GM23338 (cell line): Measurements from ENCODE around the gene FICD.

Experiments
- CREB1 ChIP-seq: fragments of 250-450 bp; sonication (Bioruptor Pico); IDR thresholded peaks from 2 replicates; pipeline ENCODE4 v1.5.0; 2020; ENCODE audit warnings: low read depth, mild to moderate bottlenecking, moderate library complexity
- ETS1 ChIP-seq: IDR thresholded peaks from 2 replicates; pipeline ENCODE4 v1.6.1; 2016; ENCODE audit warnings: antibody characterized with exemption
- EZH2 ChIP-seq: fragments of 200-600 bp; sonication (generic); IDR thresholded peaks from one replicate; pipeline ENCODE4 v1.8.0; 2017; ENCODE audit warnings: antibody characterized with exemption, mild to moderate bottlenecking, low read depth; ENCODE audit not compliant: unreplicated experiment
- EZH2phosphoT487 ChIP-seq: fragments of 200-600 bp; sonication (generic); IDR thresholded peaks from one replicate; pipeline ENCODE4 v1.8.1; 2018; ENCODE audit warnings: antibody characterized with exemption; ENCODE audit not compliant: unreplicated experiment
- JUNB ChIP-seq: IDR thresholded peaks from one replicate; pipeline ENCODE4 v1.6.1; 2016; ENCODE audit warnings: antibody characterized with exemption; ENCODE audit not compliant: unreplicated experiment
- NANOG ChIP-seq: IDR thresholded peaks from 2 replicates; pipeline ENCODE4 v1.6.1; 2016; ENCODE audit warnings: antibody characterized with exemption, borderline replicate concordance
- POLR2AphosphoS5 ChIP-seq: IDR thresholded peaks from 2 replicates; pipeline ENCODE4 v1.6.1; 2016; ENCODE audit warnings: antibody characterized with exemption, low read depth
- STAT1 ChIP-seq: IDR thresholded peaks from one replicate; pipeline ENCODE4 v1.6.1; 2016; ENCODE audit warnings: antibody characterized with exemption; ENCODE audit not compliant: unreplicated experiment
- ZNF114 ChIP-seq: fragments of 250-450 bp; sonication (Bioruptor Pico); IDR thresholded peaks from 2 replicates; pipeline ENCODE4 v1.5.0; 2020; ENCODE audit warnings: mild to moderate bottlenecking, moderate library complexity
- ZNF331 ChIP-seq: fragments of 250-450 bp; sonication (Bioruptor Pico); IDR thresholded peaks from 2 replicates; pipeline ENCODE4 v1.5.0; 2020; ENCODE audit warnings: low read depth, mild to moderate bottlenecking, moderate library complexity
- TF ChIP-seq, protein P1 (sequence below), 2 experiments: fragments of 200-600 bp in 1 of 2; sonication (generic) in 1 of 2; conservative IDR thresholded peaks; 2 replicates each; pipeline versions ENCODE4 v1.5.1 to v1.6.1; 2016 to 2017; ENCODE audit warnings: antibody characterized with exemption in 2 of 2, low read depth in 2 of 2, mild to moderate bottlenecking in 2 of 2, moderate library complexity in 1 of 2
- TF ChIP-seq, protein P2 (sequence below): IDR thresholded peaks from one replicate; pipeline ENCODE4 v1.6.1; 2018; ENCODE audit warnings: antibody characterized with exemption; ENCODE audit not compliant: unreplicated experiment

- TF ChIP-seq EZH2 (no peak), EZH2phosphoT487 (no peak), POLR2AphosphoS5 (no peak), JUNB (no peak), STAT1 (no peak), CREB1 (no peak), ETS1 (no peak), ZNF331 (CRISPR knock-in tag) (no peak), NANOG (no peak), ZNF114 (CRISPR knock-in tag) (no peak)
- TF ChIP-seq, protein P1, sequence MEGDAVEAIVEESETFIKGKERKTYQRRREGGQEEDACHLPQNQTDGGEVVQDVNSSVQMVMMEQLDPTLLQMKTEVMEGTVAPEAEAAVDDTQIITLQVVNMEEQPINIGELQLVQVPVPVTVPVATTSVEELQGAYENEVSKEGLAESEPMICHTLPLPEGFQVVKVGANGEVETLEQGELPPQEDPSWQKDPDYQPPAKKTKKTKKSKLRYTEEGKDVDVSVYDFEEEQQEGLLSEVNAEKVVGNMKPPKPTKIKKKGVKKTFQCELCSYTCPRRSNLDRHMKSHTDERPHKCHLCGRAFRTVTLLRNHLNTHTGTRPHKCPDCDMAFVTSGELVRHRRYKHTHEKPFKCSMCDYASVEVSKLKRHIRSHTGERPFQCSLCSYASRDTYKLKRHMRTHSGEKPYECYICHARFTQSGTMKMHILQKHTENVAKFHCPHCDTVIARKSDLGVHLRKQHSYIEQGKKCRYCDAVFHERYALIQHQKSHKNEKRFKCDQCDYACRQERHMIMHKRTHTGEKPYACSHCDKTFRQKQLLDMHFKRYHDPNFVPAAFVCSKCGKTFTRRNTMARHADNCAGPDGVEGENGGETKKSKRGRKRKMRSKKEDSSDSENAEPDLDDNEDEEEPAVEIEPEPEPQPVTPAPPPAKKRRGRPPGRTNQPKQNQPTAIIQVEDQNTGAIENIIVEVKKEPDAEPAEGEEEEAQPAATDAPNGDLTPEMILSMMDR (conservative IDR thresholded peaks at IDR 0.05; ENCODE audit: low read depth in 2 of 2) = 0 out of 4 replicates have a peak, but pooled peaks of 1 of the 2 experiments have one; percentile 12
- TF ChIP-seq, protein P2, sequence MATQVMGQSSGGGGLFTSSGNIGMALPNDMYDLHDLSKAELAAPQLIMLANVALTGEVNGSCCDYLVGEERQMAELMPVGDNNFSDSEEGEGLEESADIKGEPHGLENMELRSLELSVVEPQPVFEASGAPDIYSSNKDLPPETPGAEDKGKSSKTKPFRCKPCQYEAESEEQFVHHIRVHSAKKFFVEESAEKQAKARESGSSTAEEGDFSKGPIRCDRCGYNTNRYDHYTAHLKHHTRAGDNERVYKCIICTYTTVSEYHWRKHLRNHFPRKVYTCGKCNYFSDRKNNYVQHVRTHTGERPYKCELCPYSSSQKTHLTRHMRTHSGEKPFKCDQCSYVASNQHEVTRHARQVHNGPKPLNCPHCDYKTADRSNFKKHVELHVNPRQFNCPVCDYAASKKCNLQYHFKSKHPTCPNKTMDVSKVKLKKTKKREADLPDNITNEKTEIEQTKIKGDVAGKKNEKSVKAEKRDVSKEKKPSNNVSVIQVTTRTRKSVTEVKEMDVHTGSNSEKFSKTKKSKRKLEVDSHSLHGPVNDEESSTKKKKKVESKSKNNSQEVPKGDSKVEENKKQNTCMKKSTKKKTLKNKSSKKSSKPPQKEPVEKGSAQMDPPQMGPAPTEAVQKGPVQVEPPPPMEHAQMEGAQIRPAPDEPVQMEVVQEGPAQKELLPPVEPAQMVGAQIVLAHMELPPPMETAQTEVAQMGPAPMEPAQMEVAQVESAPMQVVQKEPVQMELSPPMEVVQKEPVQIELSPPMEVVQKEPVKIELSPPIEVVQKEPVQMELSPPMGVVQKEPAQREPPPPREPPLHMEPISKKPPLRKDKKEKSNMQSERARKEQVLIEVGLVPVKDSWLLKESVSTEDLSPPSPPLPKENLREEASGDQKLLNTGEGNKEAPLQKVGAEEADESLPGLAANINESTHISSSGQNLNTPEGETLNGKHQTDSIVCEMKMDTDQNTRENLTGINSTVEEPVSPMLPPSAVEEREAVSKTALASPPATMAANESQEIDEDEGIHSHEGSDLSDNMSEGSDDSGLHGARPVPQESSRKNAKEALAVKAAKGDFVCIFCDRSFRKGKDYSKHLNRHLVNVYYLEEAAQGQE = no peak
These were observed 48.7 kb downstream of the FICD start for GRCh38 chr12:108563804-108564151.
